Measurements from ENCODE around the gene CBR1.

DNA sequence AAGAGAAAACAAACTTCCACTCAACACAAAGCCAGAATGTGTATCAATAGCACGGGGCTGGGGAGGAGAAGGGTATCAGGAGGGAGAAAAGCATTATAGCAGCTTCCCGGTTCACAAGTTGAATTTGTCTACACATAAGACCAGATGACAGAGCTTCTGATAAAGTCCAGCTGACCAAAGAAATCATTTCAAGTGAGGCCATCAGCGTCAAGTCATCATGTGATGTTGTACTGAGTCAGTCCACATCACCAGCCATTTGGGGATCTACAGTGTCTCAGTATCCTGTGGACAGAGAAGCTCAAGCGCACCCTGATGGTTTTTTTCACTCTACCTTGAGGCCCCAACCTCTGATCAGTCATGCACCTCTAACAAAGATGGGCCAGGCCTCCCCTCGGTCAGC lies 42.5 kb upstream of the CBR1 start:
- TF ChIP-seq CTCF (IDR thresholded peaks at IDR 0.05; ENCODE audit: insufficient read depth, low read depth, low read length), result no peak
- TF ChIP-seq EZH2 (IDR thresholded peaks at IDR 0.05; ENCODE audit: insufficient read depth, low read length), result no peak

Measured in astrocyte (in vitro differentiated cells and primary cell).